HG02885 (cell line): ENCODE measurements around the gene RGL3.
"Not testable (repeated sequence)": the region's sequence is repeated elsewhere in the genome, so short reads cannot be mapped to it uniquely, and the experiment has no call there.

ENCODE experiments used
- ATAC-seq: cut with Tn5 transposase; IDR thresholded peaks from one replicate; pipeline ENCODE4 v1.9.1; 2021; ENCODE audit warnings: mild to moderate bottlenecking; ENCODE audit not compliant: unreplicated experiment, poor library complexity

Gene RGL3

DNA sequence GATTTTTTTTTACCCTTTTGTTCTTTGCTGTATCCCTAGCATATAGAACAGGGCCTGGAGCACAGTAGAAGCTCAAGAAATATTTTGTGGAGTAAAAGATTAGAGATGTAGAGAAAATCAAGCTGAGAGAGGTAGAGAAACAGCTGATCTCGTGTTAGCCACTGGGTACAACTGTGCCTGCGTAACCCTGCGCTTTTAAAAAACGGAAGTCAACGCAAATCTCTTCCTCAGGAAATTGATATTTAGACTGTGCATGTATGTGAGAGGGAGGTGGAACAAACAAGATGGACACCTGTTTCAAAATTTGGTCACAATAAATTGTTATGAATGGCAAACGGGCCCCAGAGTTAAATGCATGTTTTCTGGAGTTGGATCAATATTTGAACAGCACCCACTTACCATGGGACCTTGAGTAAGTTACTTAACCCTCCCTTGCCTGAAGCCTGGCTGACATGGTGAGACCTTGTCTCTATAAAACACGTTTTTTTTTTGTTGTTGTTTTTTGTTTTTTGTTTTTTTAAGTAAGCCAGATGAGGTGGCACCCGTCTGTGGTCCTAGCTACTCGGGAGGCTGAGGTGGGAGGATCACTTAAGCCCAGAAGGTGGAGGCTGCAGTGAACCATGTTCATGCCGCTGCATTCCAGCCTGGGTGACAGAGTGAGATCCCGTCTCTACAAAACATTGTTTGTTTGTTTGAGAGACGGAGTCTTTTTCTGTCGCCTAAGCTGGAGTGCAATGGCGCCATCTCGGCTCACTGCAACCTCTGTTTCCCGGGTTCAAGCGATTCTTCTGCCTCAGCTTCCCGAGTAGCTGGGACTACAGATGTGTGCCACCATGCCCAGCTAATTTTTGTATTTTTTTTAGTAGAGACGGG lies 31.7 kb downstream of the RGL3 start:
- ATAC-seq: no peak

- no peak for ATAC-seq
These were observed 34.4 kb downstream of the RGL3 start for GRCh38 chr19:11384778-11385129.

DNA sequence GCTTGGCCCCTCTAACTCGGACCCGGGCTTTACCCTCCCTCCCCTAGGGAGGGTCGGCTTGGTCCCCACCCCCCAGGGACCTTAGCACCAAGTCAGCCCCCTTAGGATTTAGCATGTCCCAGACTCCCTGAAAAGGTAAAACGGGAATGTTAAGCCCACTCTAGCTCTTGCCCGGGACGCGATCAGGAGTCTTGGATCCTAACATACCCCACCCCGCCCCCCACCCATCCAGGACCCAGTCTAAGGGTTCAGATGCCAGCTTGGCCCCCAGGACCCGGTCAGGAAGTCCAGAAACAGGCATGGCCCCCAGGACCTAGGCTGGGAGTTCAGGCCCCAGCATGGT lies 35.4 kb downstream of the RGL3 start:
- ATAC-seq: no peak

DNA sequence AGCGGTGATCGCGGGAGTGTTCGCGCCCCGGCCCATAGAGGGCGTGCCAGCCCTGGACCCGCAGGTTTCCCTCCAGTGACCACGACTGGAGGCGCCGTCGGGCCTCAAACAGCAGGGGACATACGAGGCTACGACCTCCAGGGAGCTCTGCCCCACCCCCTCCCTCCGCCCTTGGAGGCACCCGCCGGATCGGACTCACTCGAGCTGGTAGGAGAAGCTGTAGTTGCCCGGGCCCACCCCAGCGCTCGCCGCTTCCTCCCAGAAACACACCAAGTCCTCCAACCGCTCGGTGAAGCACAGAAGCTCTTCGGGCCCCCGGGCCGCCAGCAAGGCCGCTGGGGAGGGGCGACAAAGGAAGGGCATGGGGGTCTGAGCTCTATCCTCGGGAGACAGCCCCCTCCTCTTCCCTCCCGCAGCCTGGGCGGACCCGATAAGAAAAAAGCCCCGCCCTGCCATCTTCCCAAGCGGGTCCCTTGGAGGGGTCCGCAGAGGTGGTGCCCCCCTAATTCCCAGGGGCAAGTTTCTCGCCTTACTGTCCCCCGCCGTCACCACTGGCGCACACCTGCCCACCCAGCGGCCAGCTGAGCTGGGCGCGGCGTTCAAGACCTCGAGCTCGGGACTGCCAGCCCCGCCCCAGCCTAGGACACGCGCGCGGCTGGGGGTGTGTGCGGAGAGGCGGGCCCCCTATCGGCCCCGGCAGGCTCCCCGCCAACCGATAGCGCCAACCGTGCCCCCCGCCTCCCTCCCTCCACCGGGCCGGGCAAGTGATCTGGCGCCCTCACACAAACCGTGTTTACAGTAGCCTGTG lies 36.0 kb downstream of the RGL3 start:
- no peak for ATAC-seq

GRCh38 chr19:11380653-11381537 lies 38.2 kb downstream of the RGL3 start:
- peak; percentile 83 for ATAC-seq

GRCh38 chr19:11379857-11380350 lies 39.2 kb downstream of the RGL3 start:
- no peak for ATAC-seq

DNA sequence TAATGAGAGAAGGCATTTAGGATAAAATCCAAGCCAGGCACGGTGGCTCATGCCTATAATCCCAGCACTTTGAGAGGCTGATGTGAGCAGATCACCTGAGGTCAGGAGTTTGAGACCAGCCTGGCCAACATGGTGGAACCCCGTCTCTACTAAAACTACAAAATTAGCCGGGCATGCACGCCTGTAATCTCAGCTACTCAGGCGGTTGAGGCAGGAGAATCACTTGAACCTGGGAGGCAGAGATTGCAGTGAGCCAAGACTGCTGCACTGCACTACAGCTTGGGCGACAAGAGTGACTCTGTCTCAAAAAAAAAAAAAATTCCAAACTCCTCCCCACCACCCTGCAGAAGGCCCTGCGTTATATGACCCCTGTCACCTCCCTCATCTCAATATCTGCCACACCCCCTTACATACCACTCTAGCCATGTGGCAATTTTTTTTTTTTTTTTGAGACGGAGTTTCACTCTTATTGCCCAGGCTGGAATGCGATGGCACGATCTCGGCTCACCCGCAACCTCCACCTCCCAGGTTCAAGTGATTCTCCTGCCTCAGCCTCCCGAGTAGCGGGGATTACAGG lies 39.8 kb downstream of the RGL3 start:
- ATAC-seq: not testable (repeated sequence)

- ATAC-seq: no peak
These were observed 40.6 kb downstream of the RGL3 start for GRCh38 chr19:11378319-11379189.

- no peak for ATAC-seq
These were observed 41.4 kb downstream of the RGL3 start for GRCh38 chr19:11377756-11378155.

DNA sequence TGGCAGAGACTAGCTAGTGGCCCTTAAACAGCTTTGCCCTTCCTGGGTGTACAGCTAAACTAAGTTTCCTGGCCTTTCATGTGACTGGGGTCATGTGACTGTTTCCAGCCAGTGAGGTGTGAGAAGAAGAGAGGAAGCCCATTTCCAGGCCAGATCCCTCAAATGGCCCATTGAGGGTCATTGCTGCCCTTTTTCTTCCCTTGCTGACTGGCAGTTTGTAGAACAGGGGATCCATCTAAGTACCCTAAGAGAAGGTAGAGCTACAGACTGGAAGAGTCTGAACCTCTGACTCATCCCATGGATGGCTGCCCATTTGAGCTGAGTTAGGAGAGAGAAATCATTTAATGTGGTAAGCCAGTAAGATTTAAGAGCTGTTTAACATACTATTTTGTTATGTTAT lies 41.9 kb downstream of the RGL3 start:
- ATAC-seq: no peak

GRCh38 chr19:11375143-11375948 lies 43.8 kb downstream of the RGL3 start:
- no peak for ATAC-seq

- peak; percentile 86 for ATAC-seq
These were observed 44.5 kb downstream of the RGL3 start, which contains the start of gene SWSAP1 for GRCh38 chr19:11374433-11375142. Gene SWSAP1, plus strand, starts transcription at chr19:11374666. Its CDS starts 15 bp downstream, at chr19:11374681.

DNA sequence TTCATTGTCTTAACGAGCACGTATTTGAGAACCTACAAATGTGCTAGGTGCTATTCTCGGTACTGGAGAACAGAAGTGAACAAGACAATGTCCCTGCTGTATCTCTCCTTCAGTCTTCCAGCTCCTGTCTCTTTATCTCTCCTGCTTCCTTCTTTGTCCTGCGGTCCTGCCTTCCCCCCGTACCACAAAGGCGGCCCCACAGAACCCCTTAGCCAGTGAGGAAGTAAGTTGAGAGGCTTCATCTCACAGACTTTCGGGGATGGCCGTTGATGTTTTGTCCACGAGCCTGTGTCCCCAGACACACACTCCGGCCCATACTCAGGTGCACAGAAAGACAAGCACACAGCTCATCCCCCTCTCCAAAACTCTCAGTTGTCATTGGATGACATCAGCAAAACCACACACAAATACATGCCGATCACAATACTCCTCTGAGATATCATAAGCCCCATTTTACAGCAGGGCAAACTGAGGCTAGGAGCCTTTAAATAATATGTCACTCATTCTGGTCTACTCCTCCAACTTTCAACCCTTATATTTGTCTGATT lies 45.2 kb downstream of the RGL3 start:
- ATAC-seq: no peak

DNA sequence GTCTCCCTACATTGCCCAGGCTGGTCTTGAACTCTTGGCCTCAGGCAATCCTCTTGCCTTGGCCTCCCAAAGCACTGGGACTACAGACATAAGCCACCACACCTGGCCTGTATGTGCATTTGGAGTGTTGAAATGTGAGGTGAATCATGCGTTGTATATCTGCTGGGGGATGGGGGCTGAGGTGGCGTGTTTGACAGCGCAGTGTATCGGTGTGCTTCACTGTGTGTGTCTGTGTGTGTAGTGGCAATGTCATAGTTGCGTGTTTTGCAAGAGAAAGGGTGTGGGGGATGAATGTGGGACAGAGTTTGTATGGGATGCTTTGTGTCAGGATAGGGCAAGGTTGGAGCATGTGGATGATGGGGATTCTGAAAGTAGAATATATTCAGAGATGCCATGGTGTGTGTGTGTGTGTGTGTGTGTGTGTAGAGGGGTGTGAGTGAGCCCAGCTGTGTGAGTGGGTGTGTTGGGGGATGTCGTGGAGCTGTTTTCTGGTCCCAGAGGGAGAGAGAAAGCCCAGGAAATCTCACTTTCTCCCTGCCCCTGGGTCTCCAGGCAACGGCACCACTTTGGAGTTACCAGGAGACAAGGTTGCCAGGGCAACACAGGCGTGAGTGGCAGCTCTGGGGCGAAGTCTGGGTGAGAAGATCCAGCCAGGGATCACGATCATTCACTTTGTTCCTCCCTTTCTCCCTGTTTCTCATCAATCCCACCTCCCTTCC lies 45.8 kb downstream of the RGL3 start:
- no peak for ATAC-seq

DNA sequence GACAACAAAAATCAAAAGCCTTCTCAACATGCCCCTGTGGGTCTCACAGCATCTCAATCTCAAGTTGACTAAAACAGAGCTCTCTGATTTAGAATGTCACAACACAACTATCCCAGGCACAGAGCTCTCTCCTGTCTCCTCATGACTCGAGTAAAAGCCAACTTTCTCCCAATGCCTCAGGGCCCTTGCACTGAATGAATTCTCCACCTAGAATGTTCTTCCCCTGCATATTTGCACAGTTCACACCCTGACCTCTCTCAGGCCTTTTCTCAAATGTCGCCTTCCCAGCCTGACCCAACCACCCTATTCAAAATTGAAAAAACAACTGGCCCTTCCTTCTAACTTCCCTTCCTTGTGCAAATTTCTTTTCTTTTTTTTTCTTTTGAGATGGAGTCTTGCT lies 48.4 kb downstream of the RGL3 start:
- no peak for ATAC-seq

GRCh38 chr19:11367528-11367927 lies 51.6 kb downstream of the RGL3 start:
- ATAC-seq: no peak
